ENCODE data around the gene F12.

F12 gene

DNA sequence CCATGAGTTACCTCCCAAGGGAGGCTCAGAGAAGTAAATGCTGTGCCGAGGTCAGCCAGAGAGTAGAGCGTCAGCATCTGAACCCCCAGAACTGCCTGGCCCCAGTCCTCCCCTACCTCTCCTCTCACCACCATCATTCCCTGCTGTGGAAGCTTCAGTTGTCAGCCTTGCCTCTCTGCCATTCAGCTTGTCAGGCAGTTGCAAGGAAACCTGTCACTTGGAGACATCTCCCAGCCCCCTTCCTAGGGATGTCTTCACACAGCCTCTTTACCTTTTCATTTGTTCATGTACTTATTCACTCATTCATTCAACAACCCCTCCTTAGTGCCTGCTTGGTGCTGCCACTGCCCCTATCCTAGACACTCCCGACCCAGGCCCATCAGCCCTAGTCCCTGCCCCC lies 49.5 kb downstream of the F12 start:
- TF ChIP-seq, protein P1, sequence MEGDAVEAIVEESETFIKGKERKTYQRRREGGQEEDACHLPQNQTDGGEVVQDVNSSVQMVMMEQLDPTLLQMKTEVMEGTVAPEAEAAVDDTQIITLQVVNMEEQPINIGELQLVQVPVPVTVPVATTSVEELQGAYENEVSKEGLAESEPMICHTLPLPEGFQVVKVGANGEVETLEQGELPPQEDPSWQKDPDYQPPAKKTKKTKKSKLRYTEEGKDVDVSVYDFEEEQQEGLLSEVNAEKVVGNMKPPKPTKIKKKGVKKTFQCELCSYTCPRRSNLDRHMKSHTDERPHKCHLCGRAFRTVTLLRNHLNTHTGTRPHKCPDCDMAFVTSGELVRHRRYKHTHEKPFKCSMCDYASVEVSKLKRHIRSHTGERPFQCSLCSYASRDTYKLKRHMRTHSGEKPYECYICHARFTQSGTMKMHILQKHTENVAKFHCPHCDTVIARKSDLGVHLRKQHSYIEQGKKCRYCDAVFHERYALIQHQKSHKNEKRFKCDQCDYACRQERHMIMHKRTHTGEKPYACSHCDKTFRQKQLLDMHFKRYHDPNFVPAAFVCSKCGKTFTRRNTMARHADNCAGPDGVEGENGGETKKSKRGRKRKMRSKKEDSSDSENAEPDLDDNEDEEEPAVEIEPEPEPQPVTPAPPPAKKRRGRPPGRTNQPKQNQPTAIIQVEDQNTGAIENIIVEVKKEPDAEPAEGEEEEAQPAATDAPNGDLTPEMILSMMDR (IDR thresholded peaks at IDR 0.05; ENCODE audit: low read depth, low read length), result no peak
- no peak for DNase-seq (ENCODE audit: extremely low read depth, low read depth)

DNA sequence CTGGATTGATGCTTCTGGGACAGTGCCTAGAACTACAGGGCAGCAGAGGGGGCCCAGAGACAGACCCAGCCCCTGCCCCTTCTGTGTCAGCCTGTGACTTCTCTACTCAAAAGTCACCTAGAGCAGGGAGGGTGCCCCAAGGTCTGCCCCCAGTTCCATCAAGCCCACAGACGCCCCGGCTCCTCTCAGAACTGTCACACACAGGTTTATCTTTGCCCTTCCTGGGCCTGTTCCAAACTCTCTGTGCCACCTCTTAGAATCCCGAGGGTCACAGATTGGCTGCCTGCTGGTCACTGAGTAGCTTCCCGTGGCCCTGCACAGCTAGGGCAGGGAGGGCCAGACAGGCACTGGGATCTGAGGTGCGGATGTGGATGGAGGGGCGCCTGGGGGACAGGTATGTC lies 49.9 kb downstream of the F12 start:
- DNase-seq (ENCODE audit: extremely low read depth, low read depth), result no peak
- TF ChIP-seq, protein P1 (IDR thresholded peaks at IDR 0.05; ENCODE audit: low read depth, low read length), result no peak

DNA sequence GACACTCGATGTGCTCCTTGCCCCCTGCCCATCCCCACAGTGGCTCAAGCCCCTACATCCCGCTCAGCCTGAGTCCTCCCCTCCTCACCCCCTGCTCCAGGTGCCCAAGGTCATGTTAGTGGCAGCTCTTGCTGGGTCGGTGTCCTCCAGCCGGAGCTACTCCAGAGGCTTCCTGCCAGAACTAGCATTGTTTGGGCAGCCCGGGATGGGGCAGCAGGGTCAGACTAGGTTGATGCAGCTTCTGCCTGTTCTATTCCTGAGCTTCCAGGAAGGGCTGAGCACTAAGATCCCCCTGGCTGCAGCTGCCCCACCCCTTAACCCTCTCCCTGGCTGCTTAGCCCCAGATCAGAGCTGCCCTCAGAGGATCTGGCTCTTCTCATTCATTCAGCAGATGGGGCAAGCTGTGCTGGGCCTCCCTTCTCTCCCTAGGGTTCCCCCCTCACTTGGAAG lies 51.0 kb downstream of the F12 start:
- TF ChIP-seq, protein P1 (IDR thresholded peaks at IDR 0.05; ENCODE audit: low read depth, low read length), result no peak
- no peak for DNase-seq (ENCODE audit: extremely low read depth, low read depth)

DNA sequence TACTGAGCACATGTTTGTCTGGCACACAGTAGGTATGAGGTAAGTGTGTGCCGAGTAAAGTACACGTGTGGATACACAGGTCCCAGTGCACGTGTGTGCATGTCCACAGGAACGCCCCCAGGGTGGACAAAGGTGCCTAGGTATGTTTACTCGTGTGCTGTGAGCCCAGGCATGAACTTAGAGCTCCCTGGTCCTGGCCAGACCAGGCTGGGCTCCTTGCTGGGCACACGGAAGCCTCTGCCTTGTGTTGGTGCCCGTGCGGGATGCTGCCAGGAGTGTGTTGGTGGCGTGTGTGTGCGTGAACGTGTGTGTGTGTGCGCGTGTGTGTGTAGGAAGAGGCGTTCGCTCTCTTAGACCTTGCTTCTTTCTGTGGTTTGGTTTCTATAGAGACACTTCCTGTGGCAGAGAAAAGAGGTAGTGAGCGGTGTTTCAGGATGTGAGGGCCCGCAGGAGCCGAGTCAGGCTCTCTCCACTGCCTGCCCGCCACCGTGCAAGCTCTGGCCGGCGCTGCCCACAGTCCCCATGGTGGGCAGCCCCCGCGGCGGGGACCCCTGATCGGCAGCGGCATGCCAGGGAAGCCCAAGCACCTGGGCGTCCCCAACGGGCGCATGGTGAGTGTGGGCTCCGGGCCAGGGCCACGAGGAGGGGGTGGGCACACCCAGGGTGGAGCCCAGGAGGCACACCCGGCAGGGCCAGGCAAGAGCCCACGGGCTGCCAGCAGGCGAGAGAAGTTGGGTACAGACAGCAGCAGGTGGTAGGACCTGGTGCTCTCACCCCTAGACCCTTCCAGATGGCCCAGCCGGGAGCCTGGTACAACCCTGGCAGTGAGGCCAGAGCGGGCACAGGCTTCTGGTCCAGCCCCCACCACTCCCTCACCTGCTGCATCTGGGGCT lies 51.7 kb downstream of the F12 start, which contains the start of gene RGS14:
TSS of gene RGS14 (plus strand) at position 466 of the 893 bp plus-strand sequence. CDS start at position 567, 101 bp downstream.
- TF ChIP-seq, protein P1 (IDR thresholded peaks at IDR 0.05; ENCODE audit: low read depth, low read length), result no peak
- no peak for DNase-seq (ENCODE audit: extremely low read depth, low read depth)

DNA sequence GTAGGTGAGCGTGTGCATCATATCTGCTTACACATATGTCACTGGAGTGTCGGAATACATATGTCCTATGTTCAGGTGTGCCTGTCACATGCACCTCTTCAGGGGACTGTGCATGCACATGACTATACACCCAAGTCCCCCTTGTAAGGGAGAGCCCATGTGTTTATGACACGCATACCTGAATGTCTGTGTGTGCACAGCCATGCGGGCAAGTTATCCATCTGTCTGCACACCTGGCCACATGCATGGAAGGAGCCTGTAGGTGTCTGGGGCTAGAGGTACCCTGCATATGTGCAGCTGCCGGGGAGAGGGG lies 52.3 kb downstream of the F12 start:
- TF ChIP-seq, protein P1 (IDR thresholded peaks at IDR 0.05; ENCODE audit: low read depth, low read length), result no peak
- no peak for DNase-seq (ENCODE audit: extremely low read depth, low read depth)

DNA sequence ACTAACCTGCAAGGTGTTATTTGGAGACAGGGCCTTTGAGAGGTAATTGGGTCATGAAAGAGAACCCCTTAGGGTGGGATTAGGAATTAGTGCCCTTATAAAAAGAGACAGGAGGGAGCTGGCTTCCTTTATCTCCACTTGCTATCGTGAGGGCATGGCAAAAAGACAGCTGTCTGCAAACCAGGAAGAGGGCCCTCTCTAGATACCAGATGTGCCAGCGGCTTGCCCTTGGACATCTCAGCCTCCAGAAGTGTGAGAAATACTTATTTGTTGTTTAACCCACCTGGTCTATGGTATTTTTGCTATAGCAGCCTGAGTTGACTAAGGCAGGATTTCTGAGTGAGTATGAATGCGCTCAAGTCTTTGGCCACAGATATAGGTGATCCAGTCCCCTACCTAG lies 52.6 kb downstream of the F12 start:
- DNase-seq (ENCODE audit: extremely low read depth, low read depth), result no peak

DNA sequence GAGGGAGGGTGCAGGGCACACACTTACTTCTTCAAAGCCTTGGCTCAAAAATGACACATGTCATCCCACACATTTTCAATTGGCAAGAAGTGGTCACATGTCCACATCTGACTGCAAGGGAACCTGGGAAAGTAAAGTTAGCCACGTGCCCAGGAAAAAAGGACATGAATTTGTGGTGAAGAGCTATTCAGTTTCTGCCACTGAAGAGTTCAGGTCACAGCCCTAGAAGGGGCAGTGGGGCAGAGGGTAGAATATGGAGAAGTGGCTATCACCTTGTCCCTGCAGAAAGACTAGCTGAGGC lies 53.5 kb downstream of the F12 start:
- no peak for DNase-seq (ENCODE audit: extremely low read depth, low read depth)
- TF ChIP-seq, protein P1 (IDR thresholded peaks at IDR 0.05; ENCODE audit: low read depth, low read length), result no peak

More for the DNA sequence above, 52.6 kb downstream of the F12 start:
- TF ChIP-seq, protein P1 (IDR thresholded peaks at IDR 0.05; ENCODE audit: low read depth, low read length), result no peak
